Measurements from ENCODE around the gene HBS1L. TPM values are rescaled to one million over a fixed set of nuclear protein-coding genes. Genes with fewer than 3 reads are reported as not detected.

Gene HBS1L
- total and polyA plus RNA-seq, 10 of the 15 experiments (the other 5 are each of a cell fraction or from before 2014, with no cell fraction given): 58.7 to 142 (median 78.8) TPM

DNA sequence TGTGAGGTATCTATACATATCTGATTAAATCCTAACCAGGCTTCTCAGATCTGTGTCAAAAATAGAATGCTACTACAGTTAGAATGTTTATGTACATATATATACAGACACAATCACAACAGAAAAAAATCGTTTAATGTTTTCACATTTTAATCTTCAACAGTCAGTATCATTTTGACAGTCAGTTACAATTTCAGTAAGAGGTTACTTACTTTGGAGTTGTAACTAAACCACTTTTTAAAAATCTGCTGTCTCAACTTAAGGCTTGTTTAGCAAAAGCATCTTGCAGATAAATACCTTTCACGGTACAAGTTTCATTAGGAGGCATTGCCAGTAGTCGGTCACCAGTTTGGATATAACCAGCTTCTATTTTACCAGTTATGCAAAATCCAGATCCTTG, 72.5 kb downstream of the HBS1L start:
- CTCF ChIA-PET: interaction anchor here (1.5 kb wide), 1 partner anchor 159 kb away, joined by 5 read pairs; no protein-coding TSS in a partner anchor
- H4K20me1 ChIP-seq (ENCODE audit: control insufficient read depth, insufficient read depth): no peaks in the 10 kb centered on the region

More for the DNA sequence above, 72.5 kb downstream of the HBS1L start:
- intact Hi-C loops (cut with micrococcal nuclease; ENCODE audit: unreplicated experiment) (no loop called here), in situ Hi-C loops (cut with MboI) (loop anchor here (25.0 kb wide), 1 partner anchor 455 kb away; no protein-coding TSS in a partner anchor)
- ChIA-PET SMC1A (ENCODE audit: uncharacterized antibody, unreplicated experiment) (no interaction called here), POLR2A (interaction anchor here (1.2 kb wide), 1 partner anchor 161 kb away, joined by 3 read pairs; no protein-coding TSS in a partner anchor), RAD21 (ENCODE audit: unreplicated experiment) (no interaction called here)
- Histone ChIP-seq H3K4me2 (ENCODE audit: control insufficient read depth, insufficient read depth) (no peak overlapping the region), H3K4me3 (no peak overlapping the region), H3K4me1 (ENCODE audit: control insufficient read depth, insufficient read depth, low read length) (peaks cover 12% of the 10 kb centered on the region; the same call in 1 of the 2 replicates), H2AFZ (ENCODE audit: control insufficient read depth, low read depth, low read length) (no peak overlapping the region), H3K9ac (ENCODE audit: control insufficient read depth, insufficient read depth, low read length) (no peak overlapping the region), H3K27me3 (replicated peaks in 1 of 2; ENCODE audit: control insufficient read depth in 2 of 2, insufficient read depth in 2 of 2, low read length in 1 of 2) (no peaks in the 10 kb centered on the region), H3K9me3 (replicated peaks; ENCODE audit: control insufficient read depth, insufficient read depth, low read length) (no peaks in the 10 kb centered on the region), H3K79me2 (ENCODE audit: control insufficient read depth, insufficient read depth, low read length) (no peaks in the 10 kb centered on the region), H3K36me3 (ENCODE audit: control insufficient read depth in 2 of 2, insufficient read depth in 2 of 2, low read length in 1 of 2) (peaks cover 2 to 14% of the 10 kb centered on the region in 2 experiments; a peak in 2 of 4 replicates), H3K27ac (ENCODE audit: control insufficient read depth, insufficient read depth) (no peak overlapping the region)
- BruUV-seq (replicated peaks): no TSS peak
- ATAC-seq: no peak
- TF ChIP-seq, protein P1, sequence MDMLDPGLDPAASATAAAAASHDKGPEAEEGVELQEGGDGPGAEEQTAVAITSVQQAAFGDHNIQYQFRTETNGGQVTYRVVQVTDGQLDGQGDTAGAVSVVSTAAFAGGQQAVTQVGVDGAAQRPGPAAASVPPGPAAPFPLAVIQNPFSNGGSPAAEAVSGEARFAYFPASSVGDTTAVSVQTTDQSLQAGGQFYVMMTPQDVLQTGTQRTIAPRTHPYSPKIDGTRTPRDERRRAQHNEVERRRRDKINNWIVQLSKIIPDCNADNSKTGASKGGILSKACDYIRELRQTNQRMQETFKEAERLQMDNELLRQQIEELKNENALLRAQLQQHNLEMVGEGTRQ (IDR thresholded peaks at IDR 0.05; ENCODE audit: borderline replicate concordance, low read depth, low read length): no peak
- TF ChIP-seq, protein P2, sequence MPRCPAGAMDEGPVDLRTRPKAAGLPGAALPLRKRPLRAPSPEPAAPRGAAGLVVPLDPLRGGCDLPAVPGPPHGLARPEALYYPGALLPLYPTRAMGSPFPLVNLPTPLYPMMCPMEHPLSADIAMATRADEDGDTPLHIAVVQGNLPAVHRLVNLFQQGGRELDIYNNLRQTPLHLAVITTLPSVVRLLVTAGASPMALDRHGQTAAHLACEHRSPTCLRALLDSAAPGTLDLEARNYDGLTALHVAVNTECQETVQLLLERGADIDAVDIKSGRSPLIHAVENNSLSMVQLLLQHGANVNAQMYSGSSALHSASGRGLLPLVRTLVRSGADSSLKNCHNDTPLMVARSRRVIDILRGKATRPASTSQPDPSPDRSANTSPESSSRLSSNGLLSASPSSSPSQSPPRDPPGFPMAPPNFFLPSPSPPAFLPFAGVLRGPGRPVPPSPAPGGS (IDR thresholded peaks at IDR 0.05; ENCODE audit: borderline replicate concordance, insufficient read depth, low read depth, low read length, poor library complexity, severe bottlenecking): no peak
- TF ChIP-seq MYB (IDR thresholded peaks at IDR 0.05; ENCODE audit: borderline replicate concordance, low read depth, low read length): no peak
- TF ChIP-seq ESRRA (IDR thresholded peaks at IDR 0.05; ENCODE audit: low read length): no peak
- no peak for TF ChIP-seq RELA (IDR thresholded peaks at IDR 0.05; ENCODE audit: borderline replicate concordance, partially characterized antibody)
- no peak for TF ChIP-seq CEBPB (IDR thresholded peaks at IDR 0.05; ENCODE audit: borderline replicate concordance in 1 of 2, low read depth in 2 of 2, low read length in 2 of 2)
- no peak for TF ChIP-seq TCF3 (IDR thresholded peaks at IDR 0.05; ENCODE audit: borderline replicate concordance, insufficient read depth, low read depth, low read length)
- no peak for TF ChIP-seq SUPT20H (IDR thresholded peaks at IDR 0.05; ENCODE audit: borderline replicate concordance, control insufficient read depth, low read depth, low read length)
- no peak for TF ChIP-seq KDM1A (IDR thresholded peaks at IDR 0.05; ENCODE audit: borderline replicate concordance)
- TF ChIP-seq POU2F2 (IDR thresholded peaks at IDR 0.05; ENCODE audit: borderline replicate concordance, low read depth, low read length): no peak
- no peak for TF ChIP-seq CBX5 (IDR thresholded peaks at IDR 0.05; ENCODE audit: low read depth)
- no peak for TF ChIP-seq SIN3A (IDR thresholded peaks at IDR 0.05; ENCODE audit: low read depth, low read length)
- TF ChIP-seq RUNX3 (IDR thresholded peaks at IDR 0.05; ENCODE audit: low read length): no peak
- no peak for DNase-seq (ENCODE audit: low read depth, low spot score)
- 0% methylated on average over 3 of the region's 3 CpGs for WGBS (ENCODE audit: insufficient coverage, insufficient replicate concordance, low lambda C conversion rate, missing lambda C conversion rate)
- FAIRE-seq: no peak

All from GM12878 (cell line).